HL-60 (cell line): Measurements from ENCODE around the gene EPS15.
"Not testable (repeated sequence)": the region's sequence is repeated elsewhere in the genome, so short reads cannot be mapped to it uniquely, and the experiment has no call there.

ENCODE experiments used
- CTCF ChIP-seq: IDR thresholded peaks from one replicate; pipeline ENCODE4 v1.5.1; 2011; ENCODE audit warnings: low read length, control low read depth, inconsistent platforms; ENCODE audit not compliant: insufficient read depth
- GABPA ChIP-seq: IDR thresholded peaks from 2 replicates; pipeline ENCODE4 v1.6.1; 2012; ENCODE audit warnings: low read depth
- POLR2AphosphoS5 ChIP-seq: IDR thresholded peaks from 2 replicates; pipeline ENCODE4 v1.6.1; 2012; ENCODE audit warnings: low read depth
- REST ChIP-seq: IDR thresholded peaks from 2 replicates; pipeline ENCODE4 v1.6.1; 2012; ENCODE audit warnings: low read depth; ENCODE audit not compliant: insufficient replicate concordance
- SPI1 ChIP-seq: IDR thresholded peaks from 2 replicates; pipeline ENCODE4 v1.6.1; 2012; ENCODE audit warnings: low read depth, mild to moderate bottlenecking, borderline replicate concordance

- not testable (repeated sequence) for TF ChIP-seq POLR2AphosphoS5, CTCF, REST, GABPA, SPI1
Observed at GRCh38 chr1:51437391-51437790, 81.7 kb downstream of the EPS15 start.
